Vagina (tissue), 2 donors: ENCODE data around the gene EVX1. TPM values are rescaled to one million over a fixed set of nuclear protein-coding genes. Genes with fewer than 3 reads are reported as not detected.

Source experiments
- DNase-seq, 2 donors: peaks; one replicate each; pipeline ENCODE4 v3.0.0-alpha.2; 2017; ENCODE audit errors: extremely low spot score in 2 of 2
- H3K27ac ChIP-seq: fragments of 200-600 bp; sonication (generic); one replicate; pipeline ENCODE4 v1.5.1; 2019
- H3K27me3 ChIP-seq: fragments of 200-600 bp; sonication (generic); one replicate; pipeline ENCODE4 v1.5.1; 2019
- H3K36me3 ChIP-seq, 2 donors: fragments of 200-600 bp; sonication (generic); one replicate each; pipeline ENCODE4 v1.5.1; 2017 to 2019
- H3K4me1 ChIP-seq: fragments of 200-600 bp; sonication (generic); one replicate; pipeline ENCODE4 v1.5.1; 2019
- H3K4me3 ChIP-seq, 2 donors: fragments of 200-600 bp; sonication (generic); 1 replicate in 1 of 2; 2 replicates in 1 of 2; pipeline ENCODE4 v1.5.1; 2016 to 2019
- H3K9me3 ChIP-seq: fragments of 200-600 bp; sonication (generic); one replicate; pipeline ENCODE4 v1.5.1; 2019
- POLR2A ChIP-seq, 2 donors: fragments of 450-650 bp; IDR thresholded peaks; one replicate each; pipeline ENCODE4 v1.6.1; 2017; ENCODE audit warnings: antibody characterized with exemption in 2 of 2, mild to moderate bottlenecking in 2 of 2, moderate library complexity in 2 of 2
- POLR2AphosphoS5 ChIP-seq, 2 donors: sonication (generic); formaldehyde crosslinking; IDR thresholded peaks; one replicate each; pipeline ENCODE4 v1.9.0; 2017; ENCODE audit warnings: antibody characterized with exemption in 2 of 2, mild to moderate bottlenecking in 2 of 2, low read depth in 1 of 2; ENCODE audit not compliant: insufficient read depth in 1 of 2
- intact Hi-C: fragments of 100-400 bp; cut with DNase I; formaldehyde crosslinking; loops from one replicate; pipeline ENCODE4 v1.15.1; 2023
- total RNA-seq: library from RNA; depleted of rRNA; stranded (reverse); fragments of >200 nt; gene quantifications from one replicate; pipeline ENCODE4 v1.2.3, GENCODE V29; 2016
- TF ChIP-seq, protein P1 (sequence below), 3 experiments: fragments of 450-650 bp in 2 of 3; fragments of 200-600 bp in 1 of 3; sonication (generic) in 1 of 3; IDR thresholded peaks; one replicate each; pipeline ENCODE4 v1.5.1; 2017 to 2019; ENCODE audit warnings: antibody characterized with exemption in 3 of 3, mild to moderate bottlenecking in 2 of 3, moderate library complexity in 2 of 3

The EVX1 gene
- total RNA-seq, 1 donor from 2014 or later, result 2.5 TPM

DNA sequence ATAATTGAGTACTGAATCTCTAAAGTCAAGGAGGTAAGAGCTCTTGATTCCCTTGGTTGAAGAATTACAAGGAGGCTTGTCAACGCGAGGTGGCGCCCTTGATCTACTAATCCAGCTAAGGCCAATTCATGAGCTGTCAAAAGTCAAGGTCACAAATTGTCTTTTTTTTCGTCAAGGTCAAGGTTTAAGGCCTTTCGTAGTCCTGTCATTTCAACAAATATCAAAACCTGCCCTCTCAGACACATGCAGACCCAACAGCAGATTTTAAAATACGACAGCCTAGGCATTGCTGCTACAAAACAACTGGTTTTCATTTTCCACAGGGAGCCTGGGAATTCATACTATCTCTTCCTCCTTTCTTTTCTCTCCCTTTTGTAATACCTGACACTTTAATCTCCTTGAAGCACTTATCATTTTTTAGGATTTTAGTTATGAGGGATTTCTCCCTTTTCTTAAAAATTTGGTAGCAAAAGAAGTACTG lies 46.3 kb upstream of the EVX1 start:
- H3K27me3 ChIP-seq, result peaks cover 11% of the 10 kb centered on the region
- H3K9me3 ChIP-seq, result no peaks in the 10 kb centered on the region
- TF ChIP-seq, protein P1, sequence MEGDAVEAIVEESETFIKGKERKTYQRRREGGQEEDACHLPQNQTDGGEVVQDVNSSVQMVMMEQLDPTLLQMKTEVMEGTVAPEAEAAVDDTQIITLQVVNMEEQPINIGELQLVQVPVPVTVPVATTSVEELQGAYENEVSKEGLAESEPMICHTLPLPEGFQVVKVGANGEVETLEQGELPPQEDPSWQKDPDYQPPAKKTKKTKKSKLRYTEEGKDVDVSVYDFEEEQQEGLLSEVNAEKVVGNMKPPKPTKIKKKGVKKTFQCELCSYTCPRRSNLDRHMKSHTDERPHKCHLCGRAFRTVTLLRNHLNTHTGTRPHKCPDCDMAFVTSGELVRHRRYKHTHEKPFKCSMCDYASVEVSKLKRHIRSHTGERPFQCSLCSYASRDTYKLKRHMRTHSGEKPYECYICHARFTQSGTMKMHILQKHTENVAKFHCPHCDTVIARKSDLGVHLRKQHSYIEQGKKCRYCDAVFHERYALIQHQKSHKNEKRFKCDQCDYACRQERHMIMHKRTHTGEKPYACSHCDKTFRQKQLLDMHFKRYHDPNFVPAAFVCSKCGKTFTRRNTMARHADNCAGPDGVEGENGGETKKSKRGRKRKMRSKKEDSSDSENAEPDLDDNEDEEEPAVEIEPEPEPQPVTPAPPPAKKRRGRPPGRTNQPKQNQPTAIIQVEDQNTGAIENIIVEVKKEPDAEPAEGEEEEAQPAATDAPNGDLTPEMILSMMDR (IDR thresholded peaks at IDR 0.05), result peak; percentile 48 to 82 (median 74)
- TF ChIP-seq POLR2A (IDR thresholded peaks at IDR 0.05) (no peak), POLR2AphosphoS5 (IDR thresholded peaks at IDR 0.05; ENCODE audit: insufficient read depth in 1 of 2, low read depth in 1 of 2) (peak in 1 of 2 donors; percentile 55)
- H3K4me1 ChIP-seq, result peaks cover 20% of the 10 kb centered on the region
- H3K4me3 ChIP-seq, result peak overlapping the region; percentile 88 to 91
- H3K27ac ChIP-seq, result peak overlapping the region; percentile 99
- intact Hi-C loops, result loop anchor here (10.0 kb wide), 1 partner anchor 578 kb away; no protein-coding TSS in a partner anchor
- no peaks in the 10 kb centered on the region for H3K36me3 ChIP-seq
- DNase-seq, result no peak

DNA sequence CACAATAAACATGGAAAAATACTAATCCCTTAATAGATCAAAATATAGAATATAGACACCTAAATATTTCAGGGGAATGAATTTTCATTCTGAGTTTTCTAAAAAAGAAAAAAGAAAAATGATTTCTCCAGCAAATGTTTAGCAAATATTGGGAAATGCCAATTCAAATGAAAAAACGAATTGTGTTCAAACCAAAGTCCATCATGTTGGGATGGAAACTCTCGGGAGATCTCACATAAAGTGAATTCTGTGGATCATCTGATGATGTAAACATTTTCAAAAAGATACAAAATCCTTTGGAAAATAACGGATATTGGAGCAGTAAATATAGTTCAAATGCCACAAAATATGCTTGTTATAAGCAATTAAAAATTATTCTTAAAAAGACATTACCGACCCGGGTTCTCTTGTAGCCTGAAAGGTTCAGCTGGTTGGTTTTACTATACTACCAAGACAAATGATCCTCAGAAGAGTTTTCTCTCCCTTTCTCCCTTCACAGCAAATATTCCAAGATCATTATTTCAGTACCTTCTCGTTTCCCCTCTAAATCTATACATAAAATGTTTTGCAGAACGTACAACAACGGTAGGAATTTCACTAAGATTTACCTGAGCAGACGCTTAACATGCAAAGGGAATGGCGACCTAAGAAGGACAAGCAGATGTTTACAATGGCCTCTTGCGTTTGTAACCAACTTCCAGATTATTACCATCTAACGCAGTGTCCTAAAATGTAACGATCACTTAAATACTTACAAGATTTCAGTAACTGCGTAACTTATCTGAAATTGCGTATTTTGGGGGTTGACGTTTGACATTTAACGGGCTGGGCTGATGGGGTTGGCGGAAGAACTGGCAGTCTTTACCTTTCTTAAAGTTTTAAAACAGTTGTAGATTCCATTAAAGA lies 45.2 kb upstream of the EVX1 start:
- peak overlapping the region; percentile 99 for H3K27ac ChIP-seq
- H3K4me1 ChIP-seq, result peaks cover 21% of the 10 kb centered on the region
- H3K4me3 ChIP-seq, result peak overlapping the region; percentile 88 to 91
- no peak for DNase-seq
- H3K27me3 ChIP-seq, result peaks cover 11% of the 10 kb centered on the region
- H3K9me3 ChIP-seq, result no peaks in the 10 kb centered on the region
- intact Hi-C loops, result loop anchor here (10.0 kb wide), 1 partner anchor 577 kb away; no protein-coding TSS in a partner anchor
- no peaks in the 10 kb centered on the region for H3K36me3 ChIP-seq
- no peak for TF ChIP-seq POLR2A (IDR thresholded peaks at IDR 0.05)
- TF ChIP-seq, protein P1 (IDR thresholded peaks at IDR 0.05), result no peak
- no peak for TF ChIP-seq POLR2AphosphoS5 (IDR thresholded peaks at IDR 0.05; ENCODE audit: insufficient read depth in 1 of 2, low read depth in 1 of 2)

DNA sequence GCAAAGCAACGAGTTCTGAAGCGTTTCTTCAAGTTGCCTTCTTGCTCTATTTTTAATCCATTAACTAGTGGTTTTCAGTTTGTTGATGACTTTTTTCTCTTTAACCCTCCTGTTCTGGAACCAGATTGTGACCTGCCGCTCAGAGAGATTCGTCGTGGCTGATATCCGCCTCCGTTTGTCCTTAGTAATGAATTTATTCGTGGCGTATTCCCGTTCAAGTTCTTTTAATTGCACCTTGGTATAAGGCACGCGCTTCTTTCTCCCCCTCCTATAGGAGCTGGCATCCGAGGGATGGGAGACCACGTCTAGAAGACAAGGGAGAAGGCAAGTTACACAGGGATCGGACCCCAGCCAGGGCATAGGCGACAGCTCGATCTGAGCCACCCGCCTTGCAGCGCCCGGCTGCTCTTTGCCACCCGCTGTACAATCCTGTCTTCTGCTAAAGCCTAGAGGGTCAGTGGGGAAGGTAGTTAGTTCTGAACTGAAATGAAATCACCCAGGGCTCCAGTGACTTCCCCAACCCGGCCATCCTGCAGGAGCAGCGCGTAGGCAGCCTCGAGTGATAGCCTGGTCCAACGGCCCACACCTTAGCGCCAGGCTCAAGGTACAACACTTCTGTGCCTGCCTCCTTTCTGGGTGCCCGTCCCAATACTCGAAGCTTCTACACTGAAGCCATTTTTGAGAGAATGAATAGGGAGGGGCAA lies 44.3 kb upstream of the EVX1 start:
- TF ChIP-seq, protein P1 (IDR thresholded peaks at IDR 0.05), result no peak
- peak in 1 of 2 donors; percentile 26 for TF ChIP-seq POLR2AphosphoS5 (IDR thresholded peaks at IDR 0.05; ENCODE audit: insufficient read depth in 1 of 2, low read depth in 1 of 2)
- peaks cover 23% of the 10 kb centered on the region for H3K4me1 ChIP-seq
- no peaks in the 10 kb centered on the region for H3K9me3 ChIP-seq
- H3K27me3 ChIP-seq, result peaks cover 11% of the 10 kb centered on the region
- no peak for DNase-seq
- intact Hi-C loops, result loop anchor here (10.0 kb wide), 1 partner anchor 577 kb away; no protein-coding TSS in a partner anchor
- H3K36me3 ChIP-seq, result no peaks in the 10 kb centered on the region
- peak overlapping the region; percentile 99 for H3K27ac ChIP-seq
- peak overlapping the region; percentile 88 to 91 for H3K4me3 ChIP-seq

DNA sequence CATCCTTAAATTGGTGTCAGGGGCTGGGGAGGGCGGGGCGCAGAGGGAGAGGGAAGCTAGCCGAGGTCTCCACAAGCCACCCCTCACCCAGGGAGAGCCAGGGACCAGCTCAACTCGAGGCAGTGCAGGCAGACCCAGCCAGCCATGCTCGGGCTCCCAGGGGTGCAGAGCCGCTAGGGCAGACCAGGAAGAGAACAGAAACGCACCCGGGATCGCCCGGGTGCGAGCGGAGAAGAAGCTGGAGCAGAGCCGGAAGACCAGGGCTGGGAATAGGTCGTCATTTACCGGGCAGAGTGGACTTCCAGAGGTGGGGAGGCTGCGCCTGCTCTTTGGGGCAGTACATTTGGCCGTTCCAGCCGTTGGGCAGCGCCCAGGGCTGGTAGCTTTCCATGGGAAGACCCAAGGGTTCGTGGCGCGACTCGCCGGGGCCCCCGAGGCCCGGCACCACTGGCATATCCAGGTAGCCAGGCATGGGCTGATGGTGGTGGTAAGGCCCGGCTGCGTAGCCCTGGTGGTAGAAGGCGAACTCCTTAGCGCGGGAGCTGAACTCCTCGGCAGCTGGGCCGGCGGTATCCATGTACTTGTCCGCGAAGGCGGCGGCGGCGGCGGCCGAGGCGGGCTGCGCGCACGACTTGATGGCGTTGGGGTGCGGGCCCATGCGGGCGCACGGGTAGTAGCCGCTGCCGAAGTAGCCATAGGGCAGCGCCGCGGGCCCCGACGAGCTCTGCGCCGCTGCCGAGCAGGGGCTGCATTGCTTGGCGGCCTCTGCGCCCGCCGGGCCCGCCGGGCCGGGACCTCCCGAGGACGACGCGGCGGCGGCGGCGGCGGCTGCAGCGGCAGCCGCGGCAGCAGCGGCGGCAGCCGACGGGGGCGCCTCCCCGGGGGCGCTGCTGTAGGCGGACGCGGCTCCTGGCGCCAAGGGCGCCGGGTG lies 43.5 kb upstream of the EVX1 start:
- H3K4me1 ChIP-seq, result peaks cover 29% of the 10 kb centered on the region
- no peaks in the 10 kb centered on the region for H3K36me3 ChIP-seq
- peaks cover 11% of the 10 kb centered on the region for H3K27me3 ChIP-seq
- peak overlapping the region; percentile 88 to 91 for H3K4me3 ChIP-seq
- H3K27ac ChIP-seq, result peak overlapping the region; percentile 99
- DNase-seq, result peak in 1 of 2 donors; percentile 86
- no peaks in the 10 kb centered on the region for H3K9me3 ChIP-seq
- TF ChIP-seq POLR2A (IDR thresholded peaks at IDR 0.05) (no peak), POLR2AphosphoS5 (IDR thresholded peaks at IDR 0.05; ENCODE audit: insufficient read depth in 1 of 2, low read depth in 1 of 2) (peak in 1 of 2 donors; percentile 41)
- TF ChIP-seq, protein P1 (IDR thresholded peaks at IDR 0.05), result no peak
- intact Hi-C loops, result loop anchor here (10.0 kb wide), 1 partner anchor 576 kb away; no protein-coding TSS in a partner anchor
